Adipose tissue (tissue), 3 donors: ENCODE results near the gene GATAD1. TPM values are rescaled to one million over a fixed set of nuclear protein-coding genes. Genes with fewer than 3 reads are reported as not detected.
"Not testable (repeated sequence)": the region's sequence is repeated elsewhere in the genome, so short reads cannot be mapped to it uniquely, and the experiment has no call there.

Experiments used
- H3K27ac ChIP-seq: one replicate; pipeline ENCODE4 v1.5.1; 2013; ENCODE audit warnings: low read depth, low read length
- WGBS, 3 donors: extraction: QIAGEN DNeasy Blood & Tissue Kit; methylation state at CpG; one replicate each; pipeline ENCODE4 v1.1.7; 2013; 5-methylcytosine and 5-hydroxymethylcytosine counted together
- polyA plus RNA-seq, 3 donors: library from polyadenylated mRNA; stranded (reverse); fragments of 200-250 nt; gene quantifications; one replicate each; pipeline ENCODE4 v1.2.3, GENCODE V29; 2013
- donor health status: healthy with polysubstance abuse.
- donor health status: Bipolar disorder and iron deficiency.
- donor health status: healthy.

The GATAD1 gene
- polyA plus RNA-seq, 3 donors: 16.6 to 18.0 (median 17.9) TPM

DNA sequence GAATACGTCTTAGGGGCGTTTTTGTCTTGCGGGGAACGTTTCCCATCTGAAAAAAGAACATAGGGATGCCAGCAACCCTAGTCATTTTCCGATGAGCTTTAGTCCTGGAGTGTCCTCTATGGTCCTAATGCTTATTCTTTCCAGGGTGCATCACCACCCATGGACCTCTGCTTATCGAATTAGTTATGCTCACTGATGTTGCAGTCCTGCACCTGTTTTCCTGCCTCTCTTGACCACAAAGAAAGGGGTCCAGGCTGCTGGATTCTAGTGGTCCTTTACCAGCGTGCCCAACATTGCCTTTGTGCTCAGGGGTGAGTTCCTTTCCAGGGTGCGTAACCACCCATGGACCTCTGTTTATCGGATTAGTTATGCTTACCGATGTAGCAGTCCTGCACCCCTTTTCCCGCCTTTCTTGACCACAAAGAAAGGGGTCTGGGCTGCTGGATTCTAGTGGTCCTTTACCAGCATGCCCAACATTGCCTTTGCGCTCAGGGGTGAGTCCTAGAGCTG is 28.0 kb downstream of the GATAD1 start:
- not testable (repeated sequence) for H3K27ac ChIP-seq
- 88 to 97% (median 96%) methylated on average over 12 of the region's 12 CpGs for WGBS, 3 donors

DNA sequence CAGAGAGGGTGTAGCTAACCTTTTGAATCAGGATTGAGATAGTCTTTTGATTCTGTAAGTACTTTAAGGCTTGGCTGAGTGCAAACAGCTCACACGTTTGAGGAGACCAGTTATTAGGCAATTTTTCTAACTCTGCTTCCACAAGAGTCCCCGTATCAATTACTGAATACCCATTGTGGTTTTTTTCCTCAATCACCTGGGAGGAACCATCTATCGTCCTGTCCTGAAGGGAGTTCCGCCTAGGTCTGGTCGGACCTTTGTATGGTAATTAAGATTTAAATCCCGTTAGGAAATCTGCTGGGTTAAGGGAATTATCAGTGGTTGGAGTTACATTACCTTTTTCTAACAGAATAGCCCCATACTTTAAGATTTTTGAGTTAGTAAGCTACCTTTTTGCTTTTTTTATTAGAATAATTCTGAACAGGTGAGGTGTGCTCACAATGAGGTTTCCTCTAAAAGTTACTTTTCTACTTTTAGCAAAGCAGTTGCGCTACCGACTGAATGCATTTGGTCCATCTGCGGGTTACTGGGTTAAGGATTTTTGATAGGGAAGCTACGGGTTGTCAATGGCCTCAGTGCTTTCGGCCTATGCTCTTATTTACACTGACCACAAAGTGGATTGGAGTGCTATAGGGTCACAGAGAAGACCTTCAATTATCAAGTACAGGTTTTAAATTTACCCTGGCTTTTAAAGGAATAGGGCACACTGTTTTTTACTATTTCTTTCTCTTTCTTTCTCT is 28.7 kb downstream of the GATAD1 start:
- H3K27ac ChIP-seq: not testable (repeated sequence)
- WGBS, 3 donors: 88 to 93% (median 92%) methylated on average over 11 of the region's 11 CpGs

DNA sequence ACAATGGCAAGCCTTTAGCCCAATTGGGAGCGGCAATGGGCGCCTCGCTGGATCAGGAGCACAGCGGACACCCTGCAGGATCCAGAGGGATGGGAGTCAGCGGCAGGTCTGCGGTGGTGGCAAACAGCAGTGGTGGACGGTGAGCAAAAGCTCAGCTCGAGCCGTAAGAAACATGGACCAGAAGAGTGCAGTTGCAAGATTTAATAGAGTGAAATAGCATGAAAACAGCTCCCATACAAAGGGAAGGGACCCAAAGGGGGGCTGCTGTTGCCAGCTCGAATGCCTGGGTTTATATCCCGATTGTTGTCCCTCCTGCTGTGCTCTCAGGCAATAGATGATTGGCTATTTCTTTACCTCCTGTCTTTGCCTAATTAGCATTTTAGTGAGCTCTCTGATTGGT is 30.4 kb downstream of the GATAD1 start, which contains the start of gene ERVW-1:
TSS of gene ERVW-1 (minus strand) at position 266 of the 400 bp plus-strand sequence. CDS start 7,565 bp downstream, outside the sequence.
- H3K27ac ChIP-seq: not testable (repeated sequence)
- WGBS, 3 donors: 92 to 98% (median 94%) methylated on average over 11 of the region's 11 CpGs

DNA sequence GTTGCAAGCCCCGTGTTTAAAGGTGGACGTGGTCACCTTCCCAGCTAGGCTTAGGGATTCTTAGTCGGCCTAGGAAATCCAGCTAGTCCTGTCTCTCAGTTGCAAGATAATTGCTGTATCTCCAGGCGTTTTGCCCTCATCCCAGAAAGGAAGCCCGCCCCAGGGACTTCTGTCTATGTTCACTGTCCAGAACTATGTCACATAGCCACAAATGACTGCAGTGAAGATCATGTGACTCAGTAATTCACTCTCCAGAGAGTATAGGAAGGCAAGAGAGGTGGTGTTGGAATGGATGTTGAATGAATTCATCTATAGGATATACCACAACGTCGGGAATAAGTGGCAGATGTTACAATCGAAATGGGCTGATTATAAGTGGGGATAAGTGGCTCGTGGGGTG is 30.8 kb downstream of the GATAD1 start:
- H3K27ac ChIP-seq: no peak overlapping the region
- WGBS, 3 donors: 86 to 91% (median 90%) methylated on average over 8 to 9 of the region's 9 CpGs

DNA sequence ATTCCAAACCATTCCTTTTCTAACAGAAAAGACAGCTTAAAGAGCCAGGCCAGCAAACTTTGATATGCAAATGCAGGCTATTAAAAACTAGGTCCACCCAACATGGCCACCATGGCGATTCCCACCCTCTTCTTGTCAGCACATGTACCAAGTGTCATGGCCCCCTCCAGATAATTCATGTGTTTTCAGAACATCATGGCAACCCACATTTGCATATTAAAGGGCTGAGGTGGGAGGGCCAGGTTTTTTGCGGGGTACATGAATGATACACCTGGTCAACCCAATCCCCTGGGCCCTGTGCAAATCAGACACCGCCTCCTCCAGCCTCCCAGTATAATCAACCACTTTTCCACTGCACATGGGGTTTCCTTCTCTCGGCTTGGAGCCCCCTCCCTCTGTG is 31.4 kb downstream of the GATAD1 start:
- WGBS, 3 donors: 93 to 95% (median 94%) methylated on average over 4 of the region's 4 CpGs

DNA sequence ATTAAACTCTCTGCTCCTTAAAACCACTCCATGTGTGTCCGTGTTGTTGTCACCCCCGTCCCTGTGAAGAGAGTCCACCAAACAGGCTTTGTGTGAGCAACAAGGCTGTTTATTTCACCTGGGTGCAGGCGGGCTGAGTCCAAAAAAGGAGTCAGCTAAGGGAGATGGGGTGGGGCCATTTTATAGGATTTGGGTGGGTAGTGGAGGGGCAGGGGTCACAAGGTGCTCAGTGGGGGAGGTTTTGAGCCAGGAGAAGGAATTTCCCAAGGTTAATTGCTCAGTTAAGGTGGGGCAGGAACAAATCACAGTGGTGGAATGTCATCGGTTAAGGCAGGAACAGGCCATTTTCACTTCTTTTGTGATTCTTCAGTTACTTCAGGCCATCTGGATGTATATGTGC is 31.9 kb downstream of the GATAD1 start:
- not testable (repeated sequence) for H3K27ac ChIP-seq
- 91 to 94% (median 92%) methylated on average over 4 of the region's 4 CpGs for WGBS, 3 donors

More for the DNA sequence above, 31.4 kb downstream of the GATAD1 start:
- no peak overlapping the region for H3K27ac ChIP-seq

DNA sequence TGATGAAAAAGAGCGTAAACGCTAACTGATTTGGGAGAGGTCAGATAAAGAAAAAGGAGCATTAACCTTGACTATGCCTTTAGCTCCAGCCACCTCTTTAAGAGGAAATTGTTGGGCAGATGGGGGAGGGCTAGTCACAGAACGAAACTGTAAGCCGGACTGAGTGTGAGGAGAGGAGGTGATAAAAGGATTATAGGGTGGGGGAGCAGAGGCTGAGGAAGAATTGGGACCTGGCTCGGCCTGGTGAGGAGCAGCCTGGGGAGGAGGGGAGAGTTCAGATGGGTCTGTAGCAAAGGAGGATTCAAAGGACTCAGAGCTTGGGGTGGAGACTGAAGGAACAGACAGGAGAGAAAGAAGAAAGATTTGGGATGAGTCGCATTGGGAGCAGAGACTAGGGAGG is 36.3 kb downstream of the GATAD1 start:
- H3K27ac ChIP-seq: not testable (repeated sequence)

DNA sequence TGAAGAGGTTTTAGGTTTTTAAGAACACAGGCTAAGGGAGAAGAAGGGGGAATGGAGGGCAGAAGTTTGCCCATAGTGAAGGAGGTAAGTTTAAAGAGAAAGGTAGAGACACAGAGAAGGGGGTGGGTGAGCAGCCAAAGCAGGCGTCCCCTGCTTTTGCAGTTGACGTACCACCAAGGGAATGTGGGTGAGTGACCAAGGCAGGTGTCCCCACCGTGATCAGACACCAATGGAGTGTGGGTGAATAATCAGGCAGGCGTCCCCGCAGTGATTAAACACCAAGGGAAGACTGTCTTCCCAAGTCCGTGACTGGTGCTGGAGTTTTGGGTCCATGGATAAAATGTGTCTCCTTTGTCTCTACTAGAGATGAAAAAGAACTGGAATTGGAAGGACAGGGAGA is 36.9 kb downstream of the GATAD1 start:
- WGBS, 3 donors: 92 to 96% (median 95%) methylated on average over 6 of the region's 6 CpGs
- H3K27ac ChIP-seq: not testable (repeated sequence)

More for the DNA sequence above, 36.3 kb downstream of the GATAD1 start:
- WGBS, 3 donors: 57 to 81% (median 67%) methylated on average over 6 of the region's 6 CpGs

DNA sequence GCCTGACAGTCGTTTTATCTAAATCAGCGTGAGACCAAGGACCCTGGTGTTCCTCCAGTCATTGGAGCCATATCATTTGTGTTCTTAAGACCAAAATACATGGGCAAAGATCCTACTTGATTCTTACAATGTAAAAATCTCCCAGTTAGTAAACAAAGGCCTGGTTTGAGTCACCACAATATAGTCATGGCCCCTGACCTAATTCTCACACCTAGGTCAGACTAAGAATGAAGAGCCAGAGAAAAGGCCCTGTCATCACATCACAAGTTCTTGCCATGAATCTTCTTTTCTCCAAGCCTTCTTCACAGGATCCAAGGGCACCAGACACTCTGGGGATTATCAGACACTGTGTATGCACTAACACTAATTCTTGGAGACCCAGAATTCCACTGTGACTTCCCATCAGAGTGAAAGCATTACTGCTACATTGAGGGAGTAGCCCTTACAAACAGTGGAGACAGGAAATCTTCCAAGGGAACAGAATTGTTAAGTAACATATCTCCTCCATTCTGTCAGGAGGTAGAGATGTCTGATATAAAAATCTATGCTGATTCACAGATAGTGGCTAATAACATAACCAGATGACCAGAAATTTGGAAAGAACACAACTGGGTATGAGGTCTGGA is 38.1 kb downstream of the GATAD1 start:
- H3K27ac ChIP-seq: no peak overlapping the region
- 89 to 94% (median 93%) methylated on average over 2 of the region's 2 CpGs for WGBS, 3 donors

DNA sequence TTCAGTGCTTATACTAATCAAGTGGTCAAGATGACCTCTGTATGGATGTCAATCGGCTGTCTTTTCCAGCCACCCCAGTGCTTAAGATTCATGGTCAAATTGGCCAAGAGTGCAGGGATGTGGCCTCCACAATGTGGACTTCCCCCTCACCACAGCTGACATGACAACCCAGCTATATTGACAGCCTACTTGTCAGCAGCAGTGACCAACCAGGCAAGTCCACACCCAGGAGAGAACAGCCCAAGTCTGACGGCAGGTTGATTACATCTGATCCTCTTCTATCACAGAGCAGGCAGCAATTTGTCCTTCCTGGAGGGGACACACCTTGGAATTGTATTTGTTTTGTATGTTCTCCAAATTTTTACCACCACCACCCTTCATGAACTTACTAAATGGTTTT is 38.7 kb downstream of the GATAD1 start:
- H3K27ac ChIP-seq: no peak overlapping the region
- WGBS, 3 donors: 69 to 90% (median 86%) methylated on average over 2 of the region's 2 CpGs

DNA sequence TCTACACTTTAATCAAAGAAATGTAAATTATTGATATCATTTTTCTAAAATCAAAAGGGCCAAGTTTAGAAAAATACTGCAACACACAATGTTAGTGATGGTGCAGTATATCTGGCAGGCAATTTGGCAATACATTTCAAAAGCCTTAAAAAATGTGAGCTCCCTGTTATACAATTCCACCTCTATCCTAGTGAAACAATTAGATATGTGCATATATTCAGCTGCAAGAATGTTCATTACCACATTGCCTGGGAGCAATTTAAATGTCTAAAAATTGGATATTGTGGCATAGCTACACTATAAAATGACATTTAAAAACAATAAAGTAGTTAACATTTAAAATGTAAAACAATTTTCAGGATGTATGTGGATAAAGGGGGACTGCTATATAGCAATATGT is 40.5 kb downstream of the GATAD1 start:
- H3K27ac ChIP-seq: no peak overlapping the region

DNA sequence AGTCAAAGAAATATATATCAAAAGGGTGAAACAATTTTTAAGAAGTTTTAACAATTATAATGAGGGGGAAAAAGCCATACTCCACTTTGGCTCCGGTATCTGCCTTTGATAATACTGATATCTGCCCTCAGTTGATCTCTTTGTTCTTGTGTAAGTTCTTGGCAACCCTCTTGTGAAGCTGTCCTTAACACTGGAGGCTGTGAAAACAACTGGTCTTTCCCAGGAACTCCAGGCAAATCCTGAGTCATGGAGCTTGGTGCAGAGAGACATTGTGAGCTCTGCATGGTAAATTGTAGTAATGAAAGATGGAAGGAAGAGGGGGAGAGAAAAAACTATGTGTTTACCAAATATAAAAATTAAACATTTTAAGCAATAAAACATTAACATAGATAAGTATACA is 42.4 kb downstream of the GATAD1 start:
- no peak overlapping the region for H3K27ac ChIP-seq
- WGBS, 3 donors: 32 to 91% (median 73%) methylated on average over 1 of the region's 1 CpG

DNA sequence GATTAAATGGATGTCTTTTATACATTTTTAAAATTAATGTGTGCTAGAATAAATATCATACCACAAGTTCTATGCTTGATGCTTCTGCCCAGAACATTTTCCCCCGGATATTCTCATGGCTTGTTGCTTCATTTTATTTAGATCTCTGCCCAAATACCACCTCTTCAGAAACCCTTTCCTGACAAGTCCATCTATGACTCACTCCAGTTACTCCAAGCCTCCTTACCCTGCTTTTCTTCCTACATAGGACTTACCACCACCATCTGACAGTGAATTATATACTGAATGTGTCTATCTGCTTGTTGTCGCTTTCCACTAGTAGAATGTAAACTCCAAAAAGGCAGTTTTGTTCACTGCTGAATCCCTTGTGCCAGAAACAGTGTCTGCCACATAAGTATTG is 49.6 kb downstream of the GATAD1 start:
- 89 to 91% (median 90%) methylated on average over 2 of the region's 2 CpGs for WGBS, 3 donors
- H3K27ac ChIP-seq: no peak overlapping the region

DNA sequence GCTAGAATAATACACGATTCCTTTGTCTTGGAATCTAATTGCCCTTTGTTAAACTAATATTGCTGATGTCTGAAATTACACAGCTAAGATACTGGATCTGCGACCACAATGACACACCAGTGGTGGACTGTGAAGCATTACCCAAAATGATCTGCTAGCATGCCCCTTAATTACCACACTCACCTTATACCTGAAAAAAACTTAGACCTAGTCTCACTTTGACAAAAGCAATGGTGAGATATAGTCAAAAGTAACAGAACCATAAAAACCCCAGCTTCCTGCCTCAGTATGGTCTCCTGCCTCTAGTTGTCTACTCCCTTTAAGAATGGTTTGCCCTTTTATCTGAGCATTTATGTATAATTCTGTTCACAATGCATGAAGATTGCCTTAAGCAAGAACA is 51.3 kb downstream of the GATAD1 start:
- 93 to 97% (median 94%) methylated on average over 2 of the region's 2 CpGs for WGBS, 3 donors
- no peak overlapping the region for H3K27ac ChIP-seq

DNA sequence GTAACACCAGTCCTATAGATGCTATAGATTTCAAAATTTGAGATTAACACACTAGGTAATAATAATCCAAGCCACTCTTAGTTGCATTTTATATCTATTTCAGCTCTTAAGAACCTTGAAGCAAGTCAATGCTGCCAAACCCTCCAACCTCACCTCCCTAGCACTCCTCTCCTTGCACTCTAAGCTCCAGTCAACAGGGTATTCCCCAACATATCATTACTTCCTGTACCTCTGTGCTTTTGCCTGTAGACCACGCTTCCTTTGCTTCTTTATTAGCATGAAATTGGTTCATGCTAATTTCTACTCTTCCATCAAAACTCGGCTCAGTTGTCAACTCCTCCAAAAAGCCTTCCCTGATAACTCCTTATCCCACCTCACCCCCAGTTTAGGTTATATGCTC is 56.5 kb downstream of the GATAD1 start:
- H3K27ac ChIP-seq: no peak overlapping the region
- WGBS, 3 donors: 91 to 95% (median 91%) methylated on average over 2 of the region's 2 CpGs

DNA sequence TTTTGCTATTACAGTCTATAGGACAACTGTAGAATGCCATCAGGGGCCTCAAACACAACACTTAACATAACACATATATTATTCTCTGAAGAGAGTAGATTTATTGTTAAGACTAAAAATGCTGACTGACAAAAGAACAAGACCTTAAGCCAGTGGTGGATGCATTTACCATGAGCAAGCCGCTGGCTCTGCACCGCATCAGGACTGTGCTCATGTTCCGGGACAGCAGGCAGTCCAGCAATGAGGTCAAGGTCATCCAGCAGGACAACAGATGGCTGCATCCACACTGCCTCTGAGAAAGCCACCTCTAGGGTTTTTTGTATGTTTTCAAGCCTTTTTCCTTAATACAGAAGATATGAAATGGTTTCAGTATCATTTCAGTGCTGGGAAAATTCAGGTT is 57.3 kb downstream of the GATAD1 start:
- no peak overlapping the region for H3K27ac ChIP-seq
- WGBS, 3 donors: 78 to 93% (median 92%) methylated on average over 3 of the region's 3 CpGs

DNA sequence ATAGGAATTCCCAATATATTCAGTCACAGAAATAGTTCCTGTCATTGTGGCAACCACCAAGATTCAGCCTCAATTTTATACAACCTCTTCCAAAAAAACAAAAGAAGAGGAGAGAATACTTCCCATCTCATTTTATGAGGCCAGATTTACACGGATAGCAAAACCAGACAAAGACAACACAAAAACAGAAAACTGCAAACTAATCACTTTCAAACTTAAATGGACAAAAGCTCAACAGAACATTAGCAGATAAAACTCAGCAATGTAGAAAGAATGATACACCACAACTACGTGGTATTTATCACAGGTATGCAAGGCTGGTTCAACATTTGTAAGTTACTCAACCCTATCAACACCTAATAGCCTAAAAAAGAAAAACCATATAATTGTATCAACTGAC is 59.1 kb downstream of the GATAD1 start:
- no peak overlapping the region for H3K27ac ChIP-seq
- 81 to 90% (median 85%) methylated on average over 2 of the region's 2 CpGs for WGBS, 3 donors

DNA sequence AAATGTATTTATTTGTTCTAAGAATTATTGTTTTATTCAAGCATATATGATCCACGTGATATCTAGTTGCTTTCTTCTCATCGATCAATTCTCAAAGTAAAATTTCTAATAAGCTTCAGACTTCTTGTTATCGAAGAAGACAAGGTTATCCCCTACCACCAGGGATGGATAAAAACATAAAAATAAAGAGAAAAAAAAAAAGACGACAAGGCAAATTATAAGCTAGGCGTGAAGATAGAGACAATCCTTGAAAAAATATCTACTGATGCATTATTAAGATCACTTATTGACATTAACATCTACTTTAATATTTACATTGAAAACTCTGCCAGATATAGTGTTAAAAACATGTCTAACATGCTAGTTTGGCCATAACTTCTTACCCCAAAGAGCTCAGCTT is 61.7 kb downstream of the GATAD1 start:
- no peak overlapping the region for H3K27ac ChIP-seq
- 95 to 98% (median 98%) methylated on average over 5 of the region's 5 CpGs for WGBS, 3 donors
